GM08714 (cell line): Measurements from ENCODE around the gene GJB3.
"Not testable (repeated sequence)": the region's sequence is repeated elsewhere in the genome, so short reads cannot be mapped to it uniquely, and the experiment has no call there.

Experiments
- H3K4me3 ChIP-seq: fragments of 200-500 bp; sonication (Bioruptor generic); 2 replicates; pipeline ENCODE4 v1.5.1; 2014; ENCODE audit warnings: mild to moderate bottlenecking, low read length, inconsistent platforms
- ZNF274 ChIP-seq: IDR thresholded peaks from 2 replicates; pipeline ENCODE4 v1.6.1; 2012; ENCODE audit warnings: mild to moderate bottlenecking, low read depth, low read length

Gene GJB3

DNA sequence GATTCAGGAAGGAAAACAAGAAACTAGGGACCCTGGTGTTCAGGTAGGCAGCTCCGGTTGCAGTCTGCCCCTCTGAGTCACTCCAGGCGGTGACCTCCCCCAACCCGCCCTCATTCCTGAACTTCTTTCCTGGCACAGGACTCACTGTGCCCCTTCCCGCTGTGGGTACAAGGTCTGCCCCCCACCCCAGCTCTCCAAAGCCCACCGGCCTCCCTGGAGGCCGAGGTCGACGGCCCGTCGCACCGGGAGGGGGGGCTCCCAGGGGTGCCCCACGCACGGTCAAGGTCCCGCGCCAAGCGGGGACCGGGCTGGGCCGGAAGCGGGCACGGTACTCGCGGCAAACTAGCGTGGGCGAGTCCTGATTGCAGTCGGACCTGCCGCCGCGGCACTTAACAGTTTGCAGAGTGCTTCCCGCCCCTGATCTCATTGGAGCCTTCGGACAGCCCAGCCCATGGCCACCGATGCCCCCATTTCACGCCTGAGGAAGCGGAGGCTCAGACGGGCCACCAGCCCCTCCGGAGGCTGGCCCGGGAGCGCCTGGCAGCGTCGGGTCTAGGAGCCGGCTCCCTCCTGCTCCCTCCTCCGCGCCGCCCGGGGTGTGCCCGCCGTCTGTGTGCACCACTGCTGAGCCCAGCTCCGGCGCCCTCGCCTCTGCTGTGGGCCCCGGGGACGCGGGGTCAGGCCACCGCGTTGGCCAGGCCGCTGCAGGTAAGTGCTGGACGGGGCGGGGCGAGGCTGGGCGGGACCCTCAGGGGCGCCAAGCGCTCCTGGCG is at the start of gene GJB3:
Gene GJB3 (plus strand): TSS at position 144 of the 773 bp plus-strand sequence. CDS start 3,549 bp downstream, outside the sequence.
- H3K4me3 ChIP-seq = no peak within 1 kb of the TSS
- TF ChIP-seq ZNF274 = no peak

DNA sequence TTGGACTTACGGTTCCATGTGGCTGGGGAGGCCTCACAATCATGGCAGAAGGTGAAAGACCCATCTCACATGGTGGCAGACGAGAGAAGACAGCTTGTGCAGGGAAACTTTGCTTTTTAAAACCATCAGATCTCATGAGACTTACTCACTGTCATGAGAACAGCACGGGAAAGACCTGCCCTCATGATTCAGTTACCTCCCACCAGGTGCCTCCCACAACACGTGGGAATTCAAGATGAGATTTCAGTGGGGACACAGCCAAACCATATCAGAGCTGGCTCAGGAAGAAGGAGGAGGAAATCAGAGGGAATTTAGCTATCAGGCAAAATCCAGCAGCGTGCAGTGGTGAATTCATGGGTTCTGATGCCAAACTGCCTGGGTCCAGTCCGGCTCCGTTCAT is 48.2 kb upstream of the GJB3 start:
- not testable (repeated sequence) for H3K4me3 ChIP-seq

DNA sequence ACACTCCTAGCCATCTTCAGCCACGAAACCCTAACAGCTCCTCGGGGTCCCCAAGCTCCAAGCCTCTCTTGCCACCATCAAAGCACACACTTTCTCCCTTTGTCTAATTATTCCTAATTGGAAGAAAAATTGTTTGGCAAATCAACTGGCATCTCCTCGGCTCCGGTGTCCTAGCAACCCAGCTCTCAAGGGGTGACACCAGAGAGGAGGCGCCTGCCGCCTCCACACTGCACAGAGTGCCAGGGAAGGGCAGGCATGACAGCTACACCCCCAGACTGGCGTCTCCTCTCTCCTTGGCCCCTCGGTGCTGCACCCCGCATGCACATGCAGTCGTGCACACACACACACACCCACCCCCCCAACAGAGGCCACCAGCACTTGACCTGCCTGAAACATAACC is 44.3 kb upstream of the GJB3 start:
- no peak overlapping the region for H3K4me3 ChIP-seq
- TF ChIP-seq ZNF274 = no peak

GRCh38 chr1:34737236-34737635 is 43.8 kb upstream of the GJB3 start:
- not testable (repeated sequence) for H3K4me3 ChIP-seq

DNA sequence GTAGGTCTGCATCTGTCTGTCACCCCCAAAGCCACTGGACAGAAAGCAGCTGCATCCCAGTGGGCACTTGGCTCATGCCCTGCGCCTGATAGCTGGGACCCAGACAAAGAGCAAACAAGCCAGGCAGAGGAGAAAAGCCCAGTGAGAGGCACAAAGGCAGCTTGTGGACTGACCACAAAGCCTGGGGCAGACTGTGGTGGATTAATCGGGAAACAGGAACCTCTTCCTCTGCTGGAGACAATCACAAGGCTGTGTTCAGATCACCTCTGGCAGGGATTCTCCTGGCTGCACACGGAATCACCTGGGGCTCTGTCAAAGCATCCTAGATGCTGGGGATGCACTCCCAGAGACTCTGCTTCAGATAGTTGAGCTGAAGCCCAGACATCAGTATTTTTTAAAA is 41.4 kb upstream of the GJB3 start:
- no peak for TF ChIP-seq ZNF274
- no peak overlapping the region for H3K4me3 ChIP-seq

DNA sequence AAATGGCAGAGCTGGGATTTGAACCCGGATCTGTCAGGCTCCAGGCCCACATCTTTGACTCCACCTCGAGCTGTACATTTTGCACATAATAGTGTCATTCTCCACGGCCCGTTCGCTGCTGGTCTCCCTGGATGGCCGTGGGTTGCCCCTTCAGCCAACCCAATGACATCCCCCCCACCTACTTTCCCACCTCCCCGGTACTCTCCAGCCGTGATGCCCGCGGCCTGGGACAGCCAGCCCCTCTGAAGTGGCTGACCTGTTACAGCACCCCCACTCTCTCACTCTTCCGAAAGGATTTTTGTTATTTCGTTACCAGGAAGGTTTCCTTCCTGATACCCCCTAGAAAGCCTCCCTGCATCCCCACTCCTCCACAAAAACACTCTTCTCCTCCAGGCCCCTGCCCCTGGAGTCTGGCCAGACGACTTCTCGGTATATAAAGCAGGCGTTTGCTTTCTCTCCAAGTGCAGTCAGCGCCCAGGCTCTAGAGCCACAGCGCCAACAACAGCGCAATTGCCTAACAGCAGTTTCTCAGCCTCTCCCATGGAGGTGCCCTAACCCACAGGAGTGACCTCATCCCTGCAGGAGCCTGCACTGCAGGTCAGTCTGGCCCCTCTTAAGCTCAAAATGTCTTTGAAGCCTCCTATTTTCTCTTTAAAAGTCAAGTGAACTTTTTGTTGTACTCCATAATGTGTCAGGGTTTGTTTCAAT is 40.7 kb upstream of the GJB3 start:
- no peak for TF ChIP-seq ZNF274
- no peak overlapping the region for H3K4me3 ChIP-seq

GRCh38 chr1:34742667-34743270 is 38.2 kb upstream of the GJB3 start:
- TF ChIP-seq ZNF274 = no peak
- no peak overlapping the region for H3K4me3 ChIP-seq

DNA sequence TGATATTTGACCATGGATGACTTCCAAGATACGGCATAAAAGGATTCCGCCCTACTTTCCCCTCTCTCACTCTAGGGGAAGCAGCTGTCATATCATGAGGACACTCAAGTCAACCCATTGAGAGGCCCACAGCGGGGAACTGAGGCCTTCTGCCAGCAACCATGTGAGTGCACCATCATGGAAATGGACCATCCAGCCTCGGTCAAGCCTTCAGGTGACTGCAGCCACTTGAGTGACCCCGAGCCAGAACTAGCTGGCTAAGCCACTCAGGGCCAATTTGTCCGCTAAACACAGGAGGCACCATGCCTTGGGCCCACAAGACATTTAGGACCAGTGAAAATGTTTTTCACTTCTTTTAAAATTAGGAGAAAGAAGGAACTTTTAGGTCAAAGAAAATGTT is 37.2 kb upstream of the GJB3 start:
- no peak for TF ChIP-seq ZNF274
- H3K4me3 ChIP-seq = no peak overlapping the region

DNA sequence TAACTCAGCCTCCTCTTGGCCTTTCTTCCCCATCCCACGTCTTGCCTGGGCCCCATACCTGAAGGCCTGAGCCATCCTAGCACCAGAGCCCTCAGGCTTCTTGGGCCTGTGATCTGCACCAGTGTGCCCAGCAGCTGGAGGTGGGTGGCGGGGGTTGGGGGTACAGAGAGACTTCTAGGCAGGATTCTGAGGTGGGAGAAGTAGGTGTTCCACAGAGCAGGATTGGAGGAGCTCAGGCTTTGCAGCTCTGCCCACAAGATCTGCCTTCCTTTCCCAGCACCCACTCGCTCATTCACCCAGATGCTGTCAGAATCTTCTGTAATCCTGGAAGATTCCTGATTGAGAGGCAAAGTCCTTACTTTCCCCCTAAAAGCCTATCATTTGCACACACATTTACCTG is 36.2 kb upstream of the GJB3 start:
- TF ChIP-seq ZNF274 = no peak
- no peak overlapping the region for H3K4me3 ChIP-seq

GRCh38 chr1:34745666-34746065 is 35.3 kb upstream of the GJB3 start:
- no peak for TF ChIP-seq ZNF274
- H3K4me3 ChIP-seq = no peak overlapping the region

- TF ChIP-seq ZNF274 = no peak
- no peak overlapping the region for H3K4me3 ChIP-seq
Observed at GRCh38 chr1:34746101-34746500, 34.9 kb upstream of the GJB3 start.

- no peak for TF ChIP-seq ZNF274
- no peak overlapping the region for H3K4me3 ChIP-seq
Observed at GRCh38 chr1:34746785-34747637, 34.0 kb upstream of the GJB3 start.

DNA sequence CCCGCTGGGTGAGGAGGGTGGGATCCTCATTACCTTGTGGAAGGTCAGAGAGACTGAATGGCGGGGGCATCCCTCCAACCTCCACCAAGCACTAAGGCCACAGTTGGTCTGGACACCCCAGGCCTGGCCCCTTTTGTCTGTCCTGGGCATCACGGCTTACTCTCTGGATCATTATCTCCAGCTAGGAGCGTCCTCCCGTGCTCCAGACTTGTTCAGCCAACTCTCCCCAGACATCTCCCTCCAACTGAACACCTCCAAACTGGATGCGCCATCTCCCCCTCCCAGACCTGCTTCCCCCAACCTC is 33.4 kb upstream of the GJB3 start:
- no peak overlapping the region for H3K4me3 ChIP-seq
- TF ChIP-seq ZNF274 = no peak

DNA sequence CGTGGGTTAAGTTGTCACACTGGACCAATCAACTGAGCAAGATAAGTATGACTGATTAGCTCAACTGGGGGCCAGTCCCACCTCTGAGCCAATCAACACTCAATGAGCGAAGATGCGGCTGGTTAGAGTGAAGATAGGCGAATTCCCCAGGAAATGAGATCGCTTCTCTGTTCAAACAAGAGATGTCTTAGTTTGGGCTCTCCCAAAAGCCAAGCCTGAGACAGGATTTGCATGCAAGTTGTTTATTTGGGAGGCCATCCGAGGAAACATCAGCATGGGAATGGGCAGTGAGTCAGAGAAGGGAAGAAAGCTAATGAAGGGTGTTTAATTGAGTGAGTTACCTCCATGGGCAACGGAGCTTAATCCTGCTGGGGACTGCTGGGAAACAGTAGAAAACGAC is 31.0 kb upstream of the GJB3 start:
- no peak for TF ChIP-seq ZNF274
- H3K4me3 ChIP-seq = no peak overlapping the region
